GM12878 (cell line): ENCODE measurements around the gene ZNF710. TPM values are rescaled to one million over a fixed set of nuclear protein-coding genes. Genes with fewer than 3 reads are reported as not detected.
"Not testable (repeated sequence)": the region's sequence is repeated elsewhere in the genome, so short reads cannot be mapped to it uniquely, and the experiment has no call there.

Source experiments
- ATAC-seq: fragments of 200-7000 bp; cut with Tn5 transposase; 3 replicates; pipeline ENCODE4 v1.9.1; 2020; ENCODE audit warnings: mild to moderate bottlenecking, moderate library complexity
- BruUV-seq: library from RNA; stranded (reverse); fragments of 400-500 nt; replicated peaks from 2 replicates; lab custom pipeline; 2021; lab: Mats Ljungman, UMichigan
- CTCF ChIA-PET: fragments of 300-600 bp; sonication (Branson Sonifier 250); formaldehyde crosslinking; extraction: SDS; loops from one replicate; lab custom pipeline; 2021; ENCODE audit warnings: inconsistent platforms; lab: Yijun Ruan, JAX
- POLR2A ChIA-PET: fragments of 350-600 bp; formaldehyde crosslinking; extraction: SDS; loops from one replicate; lab custom pipeline; 2021; ENCODE audit warnings: inconsistent platforms; lab: Charles Lee
- RAD21 ChIA-PET: fragments of 300-600 bp; sonication (Branson Sonifier 250); formaldehyde crosslinking; loops from one replicate; lab custom pipeline; 2023; ENCODE audit warnings: antibody characterized with exemption; ENCODE audit not compliant: unreplicated experiment; lab: Charles Lee
- SMC1A ChIA-PET: fragments of 300-600 bp; sonication (Branson Sonifier 250); formaldehyde crosslinking; loops from one replicate; lab custom pipeline; 2023; ENCODE audit not compliant: unreplicated experiment, uncharacterized antibody; lab: Charles Lee
- DNase-seq: peaks from one replicate; pipeline ENCODE4 v3.0.0-alpha.2; 2011; ENCODE audit warnings: low read depth, low spot score
- FAIRE-seq: peaks from 3 replicates; lab custom pipeline; 2011; peaks lifted over from hg19 to GRCh38; lab: Jason Lieb, UNC
- H2AFZ ChIP-seq: 2 replicates; pipeline ENCODE4 v1.6.0; 2011; ENCODE audit warnings: low read depth, low read length, control low read depth; ENCODE audit not compliant: control insufficient read depth
- H3K27ac ChIP-seq: 2 replicates; pipeline ENCODE4 v1.5.1; 2011; ENCODE audit warnings: control low read depth; ENCODE audit not compliant: control insufficient read depth, insufficient read depth
- H3K27me3 ChIP-seq, 2 experiments: replicated peaks in 1 of 2; 2 replicates each; pipeline versions ENCODE4 v1.6.0 to v1.6.1; 2011; ENCODE audit warnings: low read length in 1 of 2; ENCODE audit not compliant: control insufficient read depth in 2 of 2, insufficient read depth in 2 of 2
- H3K36me3 ChIP-seq, 2 experiments: 2 replicates each; pipeline ENCODE4 v1.5.1; 2011; ENCODE audit warnings: low read length in 1 of 2; ENCODE audit not compliant: control insufficient read depth in 2 of 2, insufficient read depth in 2 of 2
- H3K4me1 ChIP-seq: 2 replicates; pipeline ENCODE4 v1.6.1; 2011; ENCODE audit warnings: mild to moderate bottlenecking, low read length, moderate library complexity, mixed read lengths; ENCODE audit not compliant: control insufficient read depth, insufficient read depth
- H3K4me2 ChIP-seq: 2 replicates; pipeline ENCODE4 v1.6.0; 2011; ENCODE audit warnings: control low read depth; ENCODE audit not compliant: control insufficient read depth, insufficient read depth
- H3K4me3 ChIP-seq: fragments of 200-600 bp; sonication (generic); 2 replicates; pipeline ENCODE4 v1.5.1; 2016
- H3K79me2 ChIP-seq: 2 replicates; pipeline ENCODE4 v1.6.0; 2011; ENCODE audit warnings: low read length; ENCODE audit not compliant: control insufficient read depth, insufficient read depth
- H3K9ac ChIP-seq: 2 replicates; pipeline ENCODE4 v1.8.0; 2011; ENCODE audit warnings: low read length, control low read depth, mixed read lengths; ENCODE audit not compliant: control insufficient read depth, insufficient read depth
- H3K9me3 ChIP-seq: replicated peaks from 3 replicates; pipeline ENCODE4 v1.5.1; 2011; ENCODE audit warnings: mild to moderate bottlenecking, low read length; ENCODE audit not compliant: control insufficient read depth, insufficient read depth
- H4K20me1 ChIP-seq: 2 replicates; pipeline ENCODE4 v1.6.0; 2011; ENCODE audit not compliant: control insufficient read depth, insufficient read depth
- E2F4 ChIP-seq: IDR thresholded peaks from 2 replicates; pipeline ENCODE4 v1.6.1; 2012; ENCODE audit warnings: low read depth, low read length, improper control_type of control experiment
- ZNF207 ChIP-seq: fragments of 450-650 bp; IDR thresholded peaks from 2 replicates; pipeline ENCODE4 v1.6.1; 2014; ENCODE audit warnings: antibody characterized with exemption, mild to moderate bottlenecking, borderline replicate concordance
- WGBS: methylation state at CpG from one replicate; pipeline ENCODE4 v1.1.6; 2016; ENCODE audit warnings: low lambda C conversion rate; ENCODE audit not compliant: insufficient replicate concordance, insufficient coverage; ENCODE audit errors: missing lambda C conversion rate; 5-methylcytosine and 5-hydroxymethylcytosine counted together
- in situ Hi-C: fragments of 300-500 bp; cut with MboI; formaldehyde crosslinking; loops from 9 replicates; pipeline ENCODE4 v1.14.3; 2018; ENCODE audit warnings: mixed read lengths
- intact Hi-C: fragments of 100-400 bp; cut with micrococcal nuclease; formaldehyde crosslinking; loops from one replicate; pipeline ENCODE4 v1.14.2; 2022; ENCODE audit not compliant: unreplicated experiment
- polyA plus RNA-seq, 11 experiments: library from polyadenylated mRNA; depleted of rRNA in 4 of 11; unstranded in 6 of 11; stranded (reverse) in 5 of 11; fragments of >200 nt; fragmentation: Nextera tagmentation in 4 of 11; fragmentation: Illumina TruSeq in 1 of 11; extraction: Ambion mirVana in 4 of 11; extraction: Trizol in 1 of 11; gene quantifications; 1 replicate in 1 of 11; 2 replicates in 10 of 11; pipeline versions ENCODE4 v1.2.1 to v1.2.3, GENCODE V29; 2011 to 2016; ENCODE audit warnings: inconsistent platforms in 2 of 11, missing spikeins in 2 of 11, low read depth in 1 of 11
- total RNA-seq, 4 experiments: library from RNA; depleted of rRNA in 3 of 4; stranded (reverse); fragments of >200 nt in 3 of 4; fragmentation: Illumina TruSeq in 1 of 4; extraction: Trizol in 1 of 4; gene quantifications; 2 replicates each; pipeline versions ENCODE4 v1.2.1 to v1.2.3, GENCODE V29; 2013 to 2021

The ZNF710 gene
- total and polyA plus RNA-seq, 10 of the 15 experiments (the other 5 are each of a cell fraction or from before 2014, with no cell fraction given): 1.4 to 43.5 (median 9.8) TPM

DNA sequence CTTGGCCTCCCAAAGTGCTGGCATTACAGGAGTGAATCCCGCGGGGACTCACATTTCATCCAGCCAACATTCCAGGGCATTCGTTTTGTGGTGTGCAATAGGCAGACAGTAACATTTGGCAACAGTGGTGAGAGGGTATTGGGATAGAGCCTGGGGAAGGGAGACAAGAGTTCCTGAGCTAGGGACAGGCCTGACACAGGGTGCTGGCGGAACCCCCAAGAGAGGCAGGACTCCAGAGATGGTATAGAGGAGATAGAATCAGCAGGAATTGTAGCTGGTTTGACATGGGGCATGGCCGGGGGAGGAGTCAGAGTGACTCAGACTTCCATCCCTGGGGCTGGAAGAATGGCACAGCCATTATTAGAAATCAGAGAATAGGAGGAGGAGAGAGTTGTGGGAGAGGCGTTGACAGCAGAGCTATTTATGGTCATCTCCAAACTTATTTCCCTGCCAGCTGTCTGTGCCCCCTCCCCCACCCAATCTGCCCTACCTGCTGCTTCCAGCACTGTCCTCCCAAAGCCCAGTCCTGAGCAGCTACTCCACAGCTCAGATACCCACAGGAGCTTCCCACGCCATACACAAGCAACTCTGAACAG lies 105.5 kb downstream of the ZNF710 start (continued):
- TF ChIP-seq ZNF207 (no peak), E2F4 (no peak)

DNA sequence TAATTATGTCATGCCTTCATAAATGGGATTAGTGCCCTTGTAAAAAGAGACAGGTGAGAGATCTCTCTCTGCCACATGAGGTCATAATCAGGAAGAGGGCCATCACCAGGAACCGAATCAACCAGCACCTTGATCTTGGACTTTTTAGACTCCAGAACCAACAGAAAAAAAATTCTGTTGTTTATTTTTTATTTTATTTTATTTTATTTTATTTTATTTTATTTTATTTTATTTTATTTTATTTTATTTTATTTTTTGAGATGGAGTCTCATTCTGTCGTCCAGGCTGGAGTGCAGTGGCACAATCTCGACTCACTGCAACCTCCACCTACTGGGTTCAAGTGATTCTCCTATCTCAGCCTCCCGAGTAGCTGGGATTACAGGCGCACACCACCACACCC lies 106.9 kb downstream of the ZNF710 start:
- H3K4me1 ChIP-seq, FAIRE-seq, H4K20me1 ChIP-seq, RAD21 ChIA-PET, H3K36me3 ChIP-seq, H3K9ac ChIP-seq, CTCF ChIA-PET, H3K4me2 ChIP-seq, H2AFZ ChIP-seq, H3K27ac ChIP-seq, H3K9me3 ChIP-seq, in situ Hi-C loops, ATAC-seq, DNase-seq, H3K27me3 ChIP-seq, BruUV-seq, H3K4me3 ChIP-seq, intact Hi-C loops, H3K79me2 ChIP-seq, POLR2A ChIA-PET: not testable (repeated sequence)
- SMC1A ChIA-PET: interaction anchor here (0.9 kb wide), 1 partner anchor 31 kb away, joined by 3 read pairs; no protein-coding TSS in a partner anchor
- WGBS: 75% methylated on average over 5 of the region's 5 CpGs

GRCh38 chr15:90109163-90109751 lies 108.1 kb downstream of the ZNF710 start:
- in situ Hi-C loops, RAD21 ChIA-PET, H3K9ac ChIP-seq, DNase-seq, FAIRE-seq, H3K27me3 ChIP-seq, H3K79me2 ChIP-seq, ATAC-seq, H3K4me3 ChIP-seq, BruUV-seq, CTCF ChIA-PET, H3K4me2 ChIP-seq, H4K20me1 ChIP-seq, H3K9me3 ChIP-seq, POLR2A ChIA-PET, H2AFZ ChIP-seq, intact Hi-C loops, H3K36me3 ChIP-seq, H3K27ac ChIP-seq, H3K4me1 ChIP-seq: not testable (repeated sequence)
- SMC1A ChIA-PET: interaction anchor here (0.9 kb wide), 1 partner anchor 30 kb away, joined by 3 read pairs; no protein-coding TSS in a partner anchor
- 53% methylated on average over 2 of the region's 3 CpGs for WGBS
